Lower leg skin (tissue), 4 donors: ENCODE data around the gene NHP2. TPM values are rescaled to one million over a fixed set of nuclear protein-coding genes. Genes with fewer than 3 reads are reported as not detected.
A peak's percentile ranks its signal among the peaks of the same experiment; 100 is the strongest.

Experiments used
- DNase-seq, 2 donors: peaks; one replicate each; pipeline ENCODE4 v3.0.0-alpha.2; 2019; ENCODE audit warnings: low spot score in 2 of 2
- H3K4me3 ChIP-seq: fragments of 200-600 bp; sonication (generic); 2 replicates; pipeline ENCODE4 v1.5.1; 2017; ENCODE audit warnings: mild to moderate bottlenecking, low read depth; ENCODE audit not compliant: poor library complexity, severe bottlenecking
- CTCF ChIP-seq, 3 donors: fragments of 450-650 bp; IDR thresholded peaks; one replicate each; pipeline ENCODE4 v1.5.1; 2016; ENCODE audit warnings: antibody characterized with exemption in 3 of 3, mild to moderate bottlenecking in 3 of 3, moderate library complexity in 2 of 3
- POLR2A ChIP-seq, 2 donors: fragments of 450-650 bp; IDR thresholded peaks; one replicate each; pipeline ENCODE4 v1.6.1; 2016 to 2017; ENCODE audit warnings: antibody characterized with exemption in 2 of 2, mild to moderate bottlenecking in 1 of 2, moderate library complexity in 1 of 2
- WGBS, 2 donors: methylation state at CpG; one replicate each; pipeline ENCODE4 v1.1.5; 2018; 5-methylcytosine and 5-hydroxymethylcytosine counted together
- intact Hi-C: fragments of 100-400 bp; cut with DNase I; formaldehyde crosslinking; loops from one replicate; pipeline ENCODE4 v1.15.0; 2023; ENCODE audit warnings: low total_unique reads
- total RNA-seq, 4 donors: library from RNA; depleted of rRNA; stranded (reverse); fragments of >200 nt; gene quantifications; one replicate each; pipeline ENCODE4 v1.1.0, GENCODE V29; 2016

The NHP2 gene
- total RNA-seq, 4 donors from 2014 or later, result 169 to 210 (median 199) TPM

- TF ChIP-seq POLR2A (IDR thresholded peaks at IDR 0.05), result no peak
- no peak for TF ChIP-seq CTCF (IDR thresholded peaks at IDR 0.05)
- no peak for DNase-seq
- 54 to 66% methylated on average over 26 to 38 of the region's 38 CpGs for WGBS, 2 donors
- H3K4me3 ChIP-seq, result no peak overlapping the region
- intact Hi-C loops, result no loop called here
These were observed 11.9 kb upstream of the NHP2 start for GRCh38 chr5:178165581-178165980.

- H3K4me3 ChIP-seq, result no peak overlapping the region
- WGBS, 2 donors, result 10 to 24% methylated on average over 14 to 33 of the region's 33 CpGs
- DNase-seq, result peak; percentile 77 to 97
- TF ChIP-seq POLR2A (IDR thresholded peaks at IDR 0.05), result no peak
- TF ChIP-seq CTCF (IDR thresholded peaks at IDR 0.05), result peak in 1 of 3 donors; percentile 81
- intact Hi-C loops, result loop anchor here (5.0 kb wide), 1 partner anchor 87 kb away; no protein-coding TSS in a partner anchor
These were observed 10.4 kb upstream of the NHP2 start for GRCh38 chr5:178163772-178164735.

GRCh38 chr5:178162481-178162880, 8.8 kb upstream of the NHP2 start:
- no peak for DNase-seq
- TF ChIP-seq POLR2A (IDR thresholded peaks at IDR 0.05) (no peak), CTCF (IDR thresholded peaks at IDR 0.05) (no peak)
- H3K4me3 ChIP-seq, result no peak overlapping the region
- 70 to 72% methylated on average over 9 of the region's 9 CpGs for WGBS, 2 donors
- intact Hi-C loops, result loop anchor here (5.0 kb wide), 1 partner anchor 85 kb away; no protein-coding TSS in a partner anchor

- intact Hi-C loops, result loop anchor here (5.0 kb wide), 1 partner anchor 83 kb away; no protein-coding TSS in a partner anchor
- no peak overlapping the region for H3K4me3 ChIP-seq
- DNase-seq, result no peak
- 87 to 90% methylated on average over 5 of the region's 5 CpGs for WGBS, 2 donors
- TF ChIP-seq CTCF (IDR thresholded peaks at IDR 0.05), result no peak
- no peak for TF ChIP-seq POLR2A (IDR thresholded peaks at IDR 0.05)
These were observed 6.5 kb upstream of the NHP2 start for GRCh38 chr5:178160176-178160575.

GRCh38 chr5:178155065-178155464, 1.4 kb upstream of the NHP2 start:
- WGBS, 2 donors, result 77 to 80% methylated on average over 8 of the region's 8 CpGs
- H3K4me3 ChIP-seq, result no peak overlapping the region
- TF ChIP-seq CTCF (IDR thresholded peaks at IDR 0.05) (no peak), POLR2A (IDR thresholded peaks at IDR 0.05) (no peak)
- intact Hi-C loops, result no loop called here
- DNase-seq, result no peak
